Activated T-helper 1 cell treated with Interleukin-2 at 50 U/mL for 16 hours (primary cell): ENCODE measurements around the gene LSR.

ENCODE experiments used
- DNase-seq: peaks from one replicate; pipeline ENCODE4 v3.0.0-alpha.2; 2020; ENCODE audit warnings: low read depth

LSR gene

GRCh38 chr19:35248310-35249145, at the start of gene LSR:
TSS of gene LSR (plus strand) at chr19:35249002. CDS start at chr19:35249023, 21 bp downstream.
- DNase-seq, result peak; percentile 65

- no peak for DNase-seq
These were observed 49.3 kb upstream of the LSR start for GRCh38 chr19:35199481-35199880.

GRCh38 chr19:35202722-35203688, 45.8 kb upstream of the LSR start:
- DNase-seq, result no peak

GRCh38 chr19:35204799-35205732, 43.7 kb upstream of the LSR start:
- DNase-seq, result no peak

- no peak for DNase-seq
These were observed 43.0 kb upstream of the LSR start for GRCh38 chr19:35205733-35206323.

GRCh38 chr19:35206379-35206778, 42.4 kb upstream of the LSR start:
- DNase-seq, result peak; percentile 43

GRCh38 chr19:35206855-35207254, 41.9 kb upstream of the LSR start:
- no peak for DNase-seq

- no peak for DNase-seq
These were observed 41.4 kb upstream of the LSR start for GRCh38 chr19:35207391-35207871.

GRCh38 chr19:35208121-35208520, 40.7 kb upstream of the LSR start:
- no peak for DNase-seq

- no peak for DNase-seq
These were observed 39.2 kb upstream of the LSR start for GRCh38 chr19:35209646-35210045.

- peak; percentile 80 for DNase-seq
These were observed 37.1 kb upstream of the LSR start for GRCh38 chr19:35211545-35212230.

GRCh38 chr19:35212241-35212640, 36.6 kb upstream of the LSR start:
- DNase-seq, result no peak

- DNase-seq, result peak; percentile 61
These were observed 34.9 kb upstream of the LSR start for GRCh38 chr19:35213663-35214632.

- DNase-seq, result no peak
These were observed 33.9 kb upstream of the LSR start for GRCh38 chr19:35214766-35215422.

- no peak for DNase-seq
These were observed 32.6 kb upstream of the LSR start for GRCh38 chr19:35216016-35216832.

- no peak for DNase-seq
These were observed 31.8 kb upstream of the LSR start for GRCh38 chr19:35216833-35217648.

GRCh38 chr19:35217649-35217990, 31.2 kb upstream of the LSR start:
- DNase-seq, result no peak
